Testis (tissue), 2 donors: ENCODE results near the gene TBC1D9.

ENCODE experiments used
- CTCF ChIP-seq, 3 experiments: fragments of 450-650 bp in 2 of 3; fragments of 200-600 bp in 1 of 3; sonication (generic) in 1 of 3; IDR thresholded peaks; one replicate each; pipeline ENCODE4 v1.5.1; 2016 to 2019; ENCODE audit warnings: antibody characterized with exemption in 3 of 3, mild to moderate bottlenecking in 2 of 3, moderate library complexity in 1 of 3
- POLR2A ChIP-seq: fragments of 450-650 bp; IDR thresholded peaks from one replicate; pipeline ENCODE4 v1.6.1; 2017; ENCODE audit warnings: antibody characterized with exemption, mild to moderate bottlenecking, moderate library complexity

- TF ChIP-seq CTCF (IDR thresholded peaks at IDR 0.05): peak in 2 of 3 experiments; percentile 17 to 37
- TF ChIP-seq POLR2A: no peak
These were observed at the start of gene TBC1D9 for GRCh38 chr4:140756319-140757231.
